Uterus (tissue), 2 donors: ENCODE results near the gene RBBP8.

Experiments
- CTCF ChIP-seq, 4 experiments: fragments of 200-600 bp in 2 of 4; fragments of 450-650 bp in 2 of 4; sonication (generic) in 2 of 4; IDR thresholded peaks; one replicate each; pipeline ENCODE4 v1.5.1; 2016 to 2019; ENCODE audit warnings: antibody characterized with exemption in 4 of 4, mild to moderate bottlenecking in 2 of 4, moderate library complexity in 1 of 4
- POLR2A ChIP-seq, 2 donors: fragments of 450-650 bp; IDR thresholded peaks; one replicate each; pipeline ENCODE4 v1.6.1; 2016; ENCODE audit warnings: antibody characterized with exemption in 2 of 2, mild to moderate bottlenecking in 1 of 2, moderate library complexity in 1 of 2

GRCh38 chr18:23072079-23072478, 139.0 kb downstream of the RBBP8 start:
- TF ChIP-seq CTCF (IDR thresholded peaks at IDR 0.05), result no peak
- TF ChIP-seq POLR2A (IDR thresholded peaks at IDR 0.05), result no peak
